NCI-H2081 (cell line): ENCODE data around the gene CHEK1.
"Not testable (repeated sequence)": the region's sequence is repeated elsewhere in the genome, so short reads cannot be mapped to it uniquely, and the experiment has no call there.

Experiments
- DNase-seq, 2 experiments: peaks; one replicate each; lab custom pipeline; 2025; lab: John Stamatoyannopoulos, UW

CHEK1 gene

DNA sequence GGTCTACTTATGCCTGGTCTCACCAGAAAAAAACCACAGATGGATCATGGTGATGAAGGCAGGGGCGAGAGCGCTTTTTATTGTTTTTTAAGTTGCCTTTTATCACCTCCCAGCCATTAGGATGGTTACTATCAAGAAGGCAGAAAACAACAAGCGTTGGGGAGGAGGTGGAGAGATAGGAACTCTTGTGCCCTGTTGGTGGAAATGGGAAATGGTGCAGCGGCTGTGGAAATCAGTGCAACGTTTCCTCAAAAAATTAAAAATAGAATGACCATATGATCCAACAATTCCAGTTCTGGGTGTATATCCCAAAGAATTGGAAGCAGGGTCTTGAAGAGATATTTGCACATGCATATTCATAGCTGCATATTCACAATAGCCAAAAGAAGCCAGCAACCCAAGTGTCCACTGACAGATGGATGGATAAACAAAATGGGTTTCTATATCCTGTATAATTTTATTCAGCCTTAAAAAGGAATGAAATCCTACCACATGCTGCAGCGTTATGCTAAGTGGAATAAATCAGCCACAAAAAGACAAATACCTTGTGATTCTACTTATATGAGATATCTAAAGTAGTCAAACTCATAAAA, 76.2 kb downstream of the CHEK1 start:
- no peak for DNase-seq

DNA sequence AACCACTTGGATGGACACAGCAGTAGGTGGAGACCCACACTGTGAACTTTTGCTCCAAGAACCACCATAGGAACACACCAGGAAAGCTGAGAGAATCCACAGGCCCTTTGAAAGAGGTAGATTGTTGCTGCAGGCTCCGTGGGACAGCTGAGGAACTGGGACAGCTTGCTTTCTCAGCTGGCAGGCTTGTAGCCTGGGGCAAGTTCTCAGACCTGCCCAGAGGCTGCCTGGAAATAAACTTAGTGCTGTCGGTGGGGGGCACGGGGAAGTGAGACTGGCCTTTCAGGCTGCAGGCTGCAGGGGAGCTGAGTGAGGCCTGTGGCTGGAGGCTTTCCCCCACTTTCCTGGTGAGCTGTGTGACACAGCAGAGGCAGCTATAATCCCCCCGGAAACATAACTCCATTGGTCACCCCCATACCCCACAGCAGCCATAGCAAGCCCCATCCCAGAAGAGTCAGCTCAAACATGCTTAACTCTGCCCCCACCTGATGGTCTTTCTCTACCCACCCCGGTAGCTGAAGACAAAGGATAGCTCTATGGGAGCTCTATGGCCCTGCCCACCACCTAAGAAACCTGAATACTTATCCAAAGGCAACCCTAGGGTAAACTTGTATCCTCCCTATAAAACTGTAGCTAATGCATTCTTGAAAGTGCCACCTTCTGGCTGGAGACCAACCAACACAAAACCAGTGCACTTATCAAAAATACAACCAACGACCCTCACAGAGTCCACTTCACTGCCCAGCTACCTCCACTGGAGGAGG, 77.1 kb downstream of the CHEK1 start:
- no peak for DNase-seq

DNA sequence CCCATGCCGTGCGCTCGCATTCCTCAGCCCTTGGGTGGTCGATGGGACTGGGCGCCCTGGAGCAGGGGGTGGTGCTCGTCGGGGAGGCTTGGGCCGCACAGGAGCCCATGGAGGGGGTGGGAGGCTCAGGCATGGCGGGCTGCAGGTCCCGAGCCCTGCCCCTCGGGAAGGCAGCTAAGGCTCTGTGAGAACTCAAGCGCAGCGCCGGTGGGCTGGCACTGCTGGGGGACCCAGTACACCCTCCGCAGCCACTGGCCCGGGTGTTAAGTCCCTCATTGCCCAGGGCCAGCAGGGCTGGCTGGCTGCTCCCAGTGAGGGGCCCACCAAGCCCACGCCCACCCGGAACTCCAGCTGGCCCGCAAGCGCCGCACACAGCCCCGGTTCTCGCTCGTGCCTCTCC, 79.7 kb downstream of the CHEK1 start:
- DNase-seq, result not testable (repeated sequence)

DNA sequence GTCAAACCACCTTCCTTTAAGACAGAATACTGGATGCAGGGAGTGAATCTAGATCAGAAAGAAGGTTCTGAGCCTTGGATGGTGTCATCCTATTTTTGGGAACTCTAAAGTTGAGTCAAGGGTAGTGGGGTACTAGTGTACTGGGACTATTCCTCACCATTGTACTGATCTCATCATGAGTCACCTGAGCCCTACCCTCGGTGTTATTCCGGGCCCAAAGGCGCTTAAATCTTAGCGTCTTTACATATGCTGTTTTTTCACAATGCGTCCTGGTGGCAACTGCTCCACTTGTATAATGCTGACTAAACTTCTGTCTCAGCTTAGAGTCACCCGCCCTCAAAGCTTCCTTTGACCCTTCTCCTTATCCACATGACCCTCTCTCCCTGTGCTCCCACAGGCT, 95.8 kb downstream of the CHEK1 start:
- no peak for DNase-seq

DNA sequence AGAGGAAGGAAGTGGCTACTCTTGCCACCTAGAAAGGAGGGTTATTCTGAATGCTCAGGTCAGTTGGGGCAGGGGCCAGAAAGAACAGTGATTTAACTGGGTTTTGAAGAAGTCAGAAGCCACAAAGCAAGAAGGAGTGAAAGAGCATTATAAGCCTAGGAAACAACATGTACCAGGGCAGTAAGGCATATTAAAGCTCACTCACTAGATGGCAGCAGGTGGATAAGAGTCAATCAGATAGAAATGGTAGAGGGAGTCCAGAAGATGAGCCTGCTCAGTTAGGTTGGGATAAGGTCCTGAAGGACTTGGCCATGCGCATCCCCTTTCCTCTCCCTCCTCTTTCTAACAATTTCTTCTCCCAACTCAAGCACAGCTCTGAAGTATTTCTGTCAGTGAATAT, 99.2 kb downstream of the CHEK1 start:
- no peak for DNase-seq
